Progenitor cell of endocrine pancreas (in vitro differentiated cells): ENCODE measurements around the gene MAP3K4. TPM values are rescaled to one million over a fixed set of nuclear protein-coding genes. Genes with fewer than 3 reads are reported as not detected.

Source experiments
- DNase-seq: peaks from one replicate; pipeline ENCODE4 v3.0.0; 2021; ENCODE audit warnings: low spot score; ENCODE audit not compliant: unreplicated experiment
- H3K27ac Mint-ChIP-seq: 2 replicates; pipeline ENCODE4 v1.8.0; 2021; ENCODE audit warnings: mild to moderate bottlenecking, moderate library complexity, mixed read lengths
- H3K27me3 Mint-ChIP-seq: 2 replicates; pipeline ENCODE4 v1.8.0; 2021; ENCODE audit warnings: mixed read lengths
- H3K36me3 Mint-ChIP-seq: 2 replicates; pipeline ENCODE4 v1.8.0; 2022; ENCODE audit warnings: mixed read lengths; ENCODE audit not compliant: insufficient read depth
- H3K4me1 Mint-ChIP-seq: 2 replicates; pipeline ENCODE4 v1.8.0; 2021; ENCODE audit warnings: low read depth, mixed read lengths
- H3K4me3 Mint-ChIP-seq: 2 replicates; pipeline ENCODE4 v1.8.0; 2021; ENCODE audit warnings: low read depth, mild to moderate bottlenecking, moderate library complexity, mixed read lengths
- H3K9me3 Mint-ChIP-seq: 2 replicates; pipeline ENCODE4 v1.8.0; 2021; ENCODE audit warnings: low read depth, mixed read lengths
- CTCF ChIP-seq: fragments of 200-600 bp; sonication (generic); IDR thresholded peaks from one replicate; pipeline ENCODE4 v1.5.0; 2021; ENCODE audit warnings: antibody characterized with exemption, mild to moderate bottlenecking; ENCODE audit not compliant: unreplicated experiment
- total RNA-seq: library from RNA; stranded (reverse); gene quantifications from 2 replicates; pipeline ENCODE4 v1.2.1, GENCODE V29; 2021

MAP3K4 gene
- total RNA-seq, 1 donor from 2014 or later, result 68.1 TPM

- no peak overlapping the region for H3K4me3 Mint-ChIP-seq
- H3K4me1 Mint-ChIP-seq, result peaks cover 8% of the 10 kb centered on the region
- peak overlapping the region; percentile 63 for H3K27ac Mint-ChIP-seq
- no peaks in the 10 kb centered on the region for H3K27me3 Mint-ChIP-seq
- peaks cover 9% of the 10 kb centered on the region for H3K36me3 Mint-ChIP-seq
- TF ChIP-seq CTCF, result no peak
- no peaks in the 10 kb centered on the region for H3K9me3 Mint-ChIP-seq
- DNase-seq, result no peak
Measured at GRCh38 chr6:161035182-161035980, 43.8 kb downstream of the MAP3K4 start.

GRCh38 chr6:161035981-161036263 is 44.4 kb downstream of the MAP3K4 start:
- Mint-ChIP-seq H3K4me1 (peaks cover 13% of the 10 kb centered on the region), H3K4me3 (no peak overlapping the region), H3K27me3 (no peaks in the 10 kb centered on the region), H3K36me3 (peaks cover 11% of the 10 kb centered on the region), H3K9me3 (no peaks in the 10 kb centered on the region), H3K27ac (no peak overlapping the region)
- DNase-seq, result no peak
- no peak for TF ChIP-seq CTCF

- no peak overlapping the region for H3K4me3 Mint-ChIP-seq
- H3K27ac Mint-ChIP-seq, result no peak overlapping the region
- peaks cover 11% of the 10 kb centered on the region for H3K36me3 Mint-ChIP-seq
- H3K9me3 Mint-ChIP-seq, result no peaks in the 10 kb centered on the region
- peaks cover 13% of the 10 kb centered on the region for H3K4me1 Mint-ChIP-seq
- no peak for DNase-seq
- no peak for TF ChIP-seq CTCF
- no peaks in the 10 kb centered on the region for H3K27me3 Mint-ChIP-seq
Measured at GRCh38 chr6:161037873-161038228, 46.3 kb downstream of the MAP3K4 start.

GRCh38 chr6:161038229-161039031 is 46.9 kb downstream of the MAP3K4 start:
- no peak for DNase-seq
- Mint-ChIP-seq H3K27me3 (no peaks in the 10 kb centered on the region), H3K27ac (no peak overlapping the region), H3K4me1 (peaks cover 13% of the 10 kb centered on the region), H3K9me3 (no peaks in the 10 kb centered on the region), H3K36me3 (peaks cover 12% of the 10 kb centered on the region), H3K4me3 (no peak overlapping the region)
- no peak for TF ChIP-seq CTCF

- Mint-ChIP-seq H3K27ac (no peak overlapping the region), H3K4me3 (no peak overlapping the region), H3K9me3 (no peaks in the 10 kb centered on the region), H3K27me3 (no peaks in the 10 kb centered on the region), H3K4me1 (peaks cover 7% of the 10 kb centered on the region), H3K36me3 (peaks cover 14% of the 10 kb centered on the region)
- no peak for TF ChIP-seq CTCF
- no peak for DNase-seq
Measured at GRCh38 chr6:161041274-161041673, 49.7 kb downstream of the MAP3K4 start.
